ENCODE data around the gene MYO5A.

GRCh38 chr15:52288986-52289385 lies 239.7 kb downstream of the MYO5A start:
- TF ChIP-seq CTCF (IDR thresholded peaks at IDR 0.05) (no peak), POLR2AphosphoS5 (IDR thresholded peaks at IDR 0.05) (no peak), POLR2A (IDR thresholded peaks at IDR 0.05) (no peak), EP300 (IDR thresholded peaks at IDR 0.05) (no peak)
